MCF 10A (cell line): ENCODE results near the gene SERINC5. TPM values are rescaled to one million over a fixed set of nuclear protein-coding genes. Genes with fewer than 3 reads are reported as not detected.

Source experiments
- BruUV-seq: library from RNA; stranded (reverse); fragments of 400-500 nt; replicated peaks from 2 replicates; lab custom pipeline; 2021; lab: Mats Ljungman, UMichigan
- CTCF ChIA-PET: fragments of 300-600 bp; sonication (Branson Sonifier 250); formaldehyde crosslinking; extraction: SDS; loops from one replicate; lab custom pipeline; 2021; ENCODE audit warnings: antibody characterized with exemption, inconsistent platforms; lab: Yijun Ruan, JAX
- POLR2A ChIA-PET: fragments of 300-600, 350-650 bp; sonication (Branson Sonifier 250); formaldehyde crosslinking; extraction: SDS; loops from one replicate; lab custom pipeline; 2020; ENCODE audit warnings: antibody characterized with exemption, inconsistent platforms; lab: Yijun Ruan, JAX
- DNase-seq: peaks from one replicate; pipeline ENCODE4 v3.0.0-alpha.2; 2018; ENCODE audit not compliant: unreplicated experiment
- H3K27ac Mint-ChIP-seq: one replicate; pipeline ENCODE4 v1.8.0; 2022; ENCODE audit warnings: mild to moderate bottlenecking, low read depth, mixed read lengths; ENCODE audit not compliant: unreplicated experiment
- H3K27me3 Mint-ChIP-seq: one replicate; pipeline ENCODE4 v1.8.0; 2022; ENCODE audit warnings: mixed read lengths; ENCODE audit not compliant: insufficient read depth, unreplicated experiment
- H3K36me3 Mint-ChIP-seq: one replicate; pipeline ENCODE4 v1.8.0; 2022; ENCODE audit warnings: mild to moderate bottlenecking, moderate library complexity, mixed read lengths; ENCODE audit not compliant: insufficient read depth, unreplicated experiment
- H3K4me1 Mint-ChIP-seq: one replicate; pipeline ENCODE4 v1.8.0; 2022; ENCODE audit warnings: mixed read lengths; ENCODE audit not compliant: insufficient read depth, unreplicated experiment
- H3K4me3 Mint-ChIP-seq: one replicate; pipeline ENCODE4 v1.8.0; 2022; ENCODE audit warnings: mild to moderate bottlenecking, moderate library complexity, mixed read lengths; ENCODE audit not compliant: unreplicated experiment
- H3K9me3 Mint-ChIP-seq: one replicate; pipeline ENCODE4 v1.8.0; 2022; ENCODE audit warnings: mixed read lengths; ENCODE audit not compliant: unreplicated experiment
- intact Hi-C: fragments of 100-400 bp; cut with micrococcal nuclease; formaldehyde crosslinking; loops from 2 replicates; pipeline ENCODE4 v1.14.1; 2022
- total RNA-seq: library from RNA; stranded (reverse); gene quantifications from 2 replicates; pipeline ENCODE4 v1.2.3, GENCODE V29; 2022
- TF ChIP-seq, protein P1 (sequence below): fragments of 200-600 bp; IDR thresholded peaks from one replicate; pipeline ENCODE4 v1.8.0; 2022; ENCODE audit warnings: antibody characterized with exemption, mild to moderate bottlenecking; ENCODE audit not compliant: unreplicated experiment

Gene SERINC5
- total RNA-seq, 1 experiment from 2014 or later: 17.1 TPM

DNA sequence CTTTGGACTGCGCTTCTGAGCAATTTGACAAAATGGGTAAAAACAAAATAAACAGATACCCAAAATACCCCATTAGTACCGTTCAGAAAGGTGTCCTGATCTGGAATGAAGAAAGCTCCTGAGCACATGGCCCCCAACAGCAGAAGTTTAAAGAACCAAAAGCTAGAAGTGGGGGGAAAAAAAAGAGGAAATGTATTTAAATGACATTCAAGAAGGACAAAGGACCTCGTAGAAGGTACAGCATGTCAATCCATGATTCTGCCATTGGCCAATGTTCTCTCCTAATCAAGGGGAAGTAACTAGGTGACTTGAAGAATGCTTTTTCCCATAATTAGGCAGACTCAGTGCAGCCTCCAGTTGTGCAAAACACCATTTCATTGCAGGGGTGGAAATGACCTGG lies 78.6 kb downstream of the SERINC5 start:
- CTCF ChIA-PET: interaction anchor here (1.2 kb wide), 1 partner anchor 131 kb away, joined by 7 read pairs; no protein-coding TSS in a partner anchor

GRCh38 chr5:80175337-80175736 lies 80.5 kb downstream of the SERINC5 start:
- TF ChIP-seq, protein P1, sequence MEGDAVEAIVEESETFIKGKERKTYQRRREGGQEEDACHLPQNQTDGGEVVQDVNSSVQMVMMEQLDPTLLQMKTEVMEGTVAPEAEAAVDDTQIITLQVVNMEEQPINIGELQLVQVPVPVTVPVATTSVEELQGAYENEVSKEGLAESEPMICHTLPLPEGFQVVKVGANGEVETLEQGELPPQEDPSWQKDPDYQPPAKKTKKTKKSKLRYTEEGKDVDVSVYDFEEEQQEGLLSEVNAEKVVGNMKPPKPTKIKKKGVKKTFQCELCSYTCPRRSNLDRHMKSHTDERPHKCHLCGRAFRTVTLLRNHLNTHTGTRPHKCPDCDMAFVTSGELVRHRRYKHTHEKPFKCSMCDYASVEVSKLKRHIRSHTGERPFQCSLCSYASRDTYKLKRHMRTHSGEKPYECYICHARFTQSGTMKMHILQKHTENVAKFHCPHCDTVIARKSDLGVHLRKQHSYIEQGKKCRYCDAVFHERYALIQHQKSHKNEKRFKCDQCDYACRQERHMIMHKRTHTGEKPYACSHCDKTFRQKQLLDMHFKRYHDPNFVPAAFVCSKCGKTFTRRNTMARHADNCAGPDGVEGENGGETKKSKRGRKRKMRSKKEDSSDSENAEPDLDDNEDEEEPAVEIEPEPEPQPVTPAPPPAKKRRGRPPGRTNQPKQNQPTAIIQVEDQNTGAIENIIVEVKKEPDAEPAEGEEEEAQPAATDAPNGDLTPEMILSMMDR: no peak

More for the DNA sequence above, 78.6 kb downstream of the SERINC5 start:
- no TSS peak for BruUV-seq
- no peaks in the 10 kb centered on the region for H3K9me3 Mint-ChIP-seq
- no peak overlapping the region for H3K27ac Mint-ChIP-seq
- POLR2A ChIA-PET: no interaction called here
- H3K36me3 Mint-ChIP-seq: peaks cover 19% of the 10 kb centered on the region
- no peaks in the 10 kb centered on the region for H3K27me3 Mint-ChIP-seq
- peaks cover 10% of the 10 kb centered on the region for H3K4me1 Mint-ChIP-seq
- TF ChIP-seq, protein P1: no peak
- intact Hi-C loops: no loop called here
- DNase-seq: no peak
- H3K4me3 Mint-ChIP-seq: no peak overlapping the region

DNA sequence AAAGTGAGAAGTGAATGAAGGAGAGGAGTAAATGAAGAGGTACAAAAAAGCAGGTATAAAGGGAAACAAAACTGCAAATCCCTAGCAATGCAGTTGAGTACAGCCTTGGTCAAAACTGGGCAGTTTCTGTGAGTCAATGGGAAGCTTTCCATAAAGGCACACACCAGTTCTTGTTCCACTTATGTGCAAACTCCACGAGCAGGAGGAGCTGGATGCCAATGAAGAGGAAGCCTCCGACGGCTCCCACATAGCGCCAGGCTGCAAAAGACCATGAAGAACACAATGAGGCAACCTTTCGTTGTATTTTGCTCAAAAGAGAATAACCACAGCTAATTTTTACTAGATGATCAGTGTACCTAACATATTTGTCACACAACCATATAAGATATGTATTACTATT lies 81.1 kb downstream of the SERINC5 start:
- peaks cover 19% of the 10 kb centered on the region for H3K36me3 Mint-ChIP-seq
- ChIA-PET POLR2A (no interaction called here), CTCF (interaction anchor here (0.6 kb wide), 1 partner anchor 18 kb away, joined by 3 read pairs; no protein-coding TSS in a partner anchor)
- BruUV-seq: no TSS peak
- DNase-seq: no peak
- intact Hi-C loops: no loop called here
- no peak overlapping the region for H3K4me3 Mint-ChIP-seq
- TF ChIP-seq, protein P1: no peak
- no peak overlapping the region for H3K27ac Mint-ChIP-seq
- no peaks in the 10 kb centered on the region for H3K27me3 Mint-ChIP-seq
- no peaks in the 10 kb centered on the region for H3K9me3 Mint-ChIP-seq
- H3K4me1 Mint-ChIP-seq: no peaks in the 10 kb centered on the region

More at GRCh38 chr5:80175337-80175736, 80.5 kb downstream of the SERINC5 start:
- ChIA-PET CTCF (interaction anchor here (0.6 to 1.4 kb wide), 2 partner anchors 18 to 132 kb away, joined by 3 to 4 read pairs; no protein-coding TSS in a partner anchor), POLR2A (interaction anchor here (0.6 kb wide), 1 partner anchor 18 kb away, joined by 3 read pairs; no protein-coding TSS in a partner anchor)
- intact Hi-C loops: no loop called here
- no peak for DNase-seq
- no peaks in the 10 kb centered on the region for H3K27me3 Mint-ChIP-seq
- no peak overlapping the region for H3K27ac Mint-ChIP-seq
- H3K9me3 Mint-ChIP-seq: no peaks in the 10 kb centered on the region
- no peak overlapping the region for H3K4me3 Mint-ChIP-seq
- H3K4me1 Mint-ChIP-seq: no peaks in the 10 kb centered on the region
- peaks cover 21% of the 10 kb centered on the region for H3K36me3 Mint-ChIP-seq
- BruUV-seq: no TSS peak

DNA sequence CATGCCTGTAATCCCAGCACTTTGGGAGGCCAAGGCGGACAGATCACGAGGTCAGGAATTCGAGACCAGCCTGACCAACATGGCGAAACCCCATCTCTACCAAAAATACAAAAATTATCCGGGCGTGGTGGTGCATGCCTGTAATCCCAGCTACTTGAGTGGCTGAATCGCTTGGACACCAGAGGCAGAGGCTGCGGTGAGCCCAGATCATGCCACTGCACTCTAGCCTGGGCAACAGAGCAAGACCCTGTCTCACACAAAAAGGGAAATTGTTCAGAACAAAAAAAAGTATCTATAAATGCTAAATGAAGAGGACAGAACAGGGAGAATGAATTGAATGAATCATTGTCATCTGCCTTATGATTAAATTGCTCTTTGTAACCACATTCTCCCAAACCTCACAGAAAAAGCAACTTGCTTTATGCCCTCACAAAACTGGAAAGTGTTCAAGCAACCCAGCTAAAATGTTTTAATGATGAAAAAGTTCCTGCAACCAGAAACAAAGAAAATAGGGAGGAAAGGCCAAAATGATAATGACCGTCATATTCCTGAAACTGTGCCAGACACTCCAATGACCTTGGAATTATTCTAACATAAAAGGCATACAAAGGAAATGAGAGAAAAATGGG lies 83.7 kb downstream of the SERINC5 start:
- H3K27ac Mint-ChIP-seq: no peak overlapping the region

More for the DNA sequence above, 83.7 kb downstream of the SERINC5 start:
- DNase-seq: no peak
- no peak overlapping the region for H3K4me3 Mint-ChIP-seq
- POLR2A ChIA-PET: no interaction called here
- no TSS peak for BruUV-seq
- intact Hi-C loops: no loop called here
- no peaks in the 10 kb centered on the region for H3K27me3 Mint-ChIP-seq
- CTCF ChIA-PET: interaction anchor here (0.6 to 0.7 kb wide), 3 partner anchors 33 to 309 kb away, joined by 4 read pairs; no protein-coding TSS in a partner anchor
- no peaks in the 10 kb centered on the region for H3K4me1 Mint-ChIP-seq
- TF ChIP-seq, protein P1: no peak
- H3K9me3 Mint-ChIP-seq: no peaks in the 10 kb centered on the region
- peaks cover 27% of the 10 kb centered on the region for H3K36me3 Mint-ChIP-seq
